ENCODE data around the gene SLC38A8. TPM values are rescaled to one million over a fixed set of nuclear protein-coding genes. Genes with fewer than 3 reads are reported as not detected.

The SLC38A8 gene
- polyA plus RNA-seq, 1 donor from 2014 or later, result not detected

GRCh38 chr16:83989300-83989699, 53.3 kb downstream of the SLC38A8 start:
- TF ChIP-seq POLR2AphosphoS5 (IDR thresholded peaks at IDR 0.05) (no peak), CTCF (IDR thresholded peaks at IDR 0.05; ENCODE audit: poor library complexity, severe bottlenecking) (no peak), REST (IDR thresholded peaks at IDR 0.05; ENCODE audit: borderline replicate concordance) (no peak), MXI1 (conservative IDR thresholded peaks at IDR 0.05; ENCODE audit: poor library complexity, severe bottlenecking) (no peak), TAF1 (IDR thresholded peaks at IDR 0.05; ENCODE audit: low read depth) (no peak), RAD21 (conservative IDR thresholded peaks at IDR 0.05) (no peak), EP300 (conservative IDR thresholded peaks at IDR 0.05; ENCODE audit: poor library complexity, severe bottlenecking) (no peak), EZH2 (IDR thresholded peaks at IDR 0.05; ENCODE audit: borderline replicate concordance, insufficient read depth, low read length, poor library complexity, severe bottlenecking) (no peak), SMC3 (conservative IDR thresholded peaks at IDR 0.05; ENCODE audit: poor library complexity) (no peak)
- Histone ChIP-seq H3K9me2 (ENCODE audit: insufficient read depth, low read length) (no peaks in the 10 kb centered on the region), H3F3A (ENCODE audit: insufficient read depth, low read length, poor library complexity, severe bottlenecking) (no peaks in the 10 kb centered on the region), H2AFZ (ENCODE audit: low read depth, low read length) (no peak overlapping the region), H3K36me3 (ENCODE audit: insufficient read depth, low read length) (no peaks in the 10 kb centered on the region), H3K4me2 (ENCODE audit: low read length) (no peak overlapping the region), H3K27ac (ENCODE audit: low read length) (no peak overlapping the region), H3K9me3 (ENCODE audit: low read length) (no peaks in the 10 kb centered on the region), H4K20me1 (ENCODE audit: insufficient read depth) (no peaks in the 10 kb centered on the region), H3K4me3 (ENCODE audit: low read length) (no peak overlapping the region), H3K9ac (ENCODE audit: low read length) (no peak overlapping the region), H3K79me2 (replicated peaks; ENCODE audit: insufficient read depth, low read length) (no peaks in the 10 kb centered on the region), H3K27me3 (ENCODE audit: insufficient read depth, low read depth, low read length) (no peaks in the 10 kb centered on the region)

- no peak for TF ChIP-seq EP300 (conservative IDR thresholded peaks at IDR 0.05; ENCODE audit: poor library complexity, severe bottlenecking)
- no peak for TF ChIP-seq CTCF (IDR thresholded peaks at IDR 0.05; ENCODE audit: poor library complexity, severe bottlenecking)
- Histone ChIP-seq H3K36me3 (ENCODE audit: insufficient read depth, low read length) (no peaks in the 10 kb centered on the region), H4K20me1 (ENCODE audit: insufficient read depth) (no peaks in the 10 kb centered on the region), H3F3A (ENCODE audit: insufficient read depth, low read length, poor library complexity, severe bottlenecking) (no peaks in the 10 kb centered on the region), H3K9me3 (ENCODE audit: low read length) (peaks cover 4% of the 10 kb centered on the region), H2AFZ (ENCODE audit: low read depth, low read length) (no peak overlapping the region), H3K79me2 (replicated peaks; ENCODE audit: insufficient read depth, low read length) (no peaks in the 10 kb centered on the region), H3K4me2 (ENCODE audit: low read length) (no peak overlapping the region), H3K9ac (ENCODE audit: low read length) (no peak overlapping the region), H3K4me3 (ENCODE audit: low read length) (no peak overlapping the region), H3K27ac (ENCODE audit: low read length) (no peak overlapping the region), H3K9me2 (ENCODE audit: insufficient read depth, low read length) (no peaks in the 10 kb centered on the region), H3K27me3 (ENCODE audit: insufficient read depth, low read depth, low read length) (no peaks in the 10 kb centered on the region)
Measured at GRCh38 chr16:83983491-83983890, 59.1 kb downstream of the SLC38A8 start.
